HepG2 (cell line): ENCODE data around the gene RETREG2. TPM values are rescaled to one million over a fixed set of nuclear protein-coding genes. Genes with fewer than 3 reads are reported as not detected.
A peak's percentile ranks its signal among the peaks of the same experiment; 100 is the strongest.

Source experiments
- CREM ChIP-seq, 2 experiments: sonication (generic) in 1 of 2; formaldehyde crosslinking in 1 of 2; IDR thresholded peaks; 2 replicates each; pipeline versions ENCODE4 v1.4.0 to v1.6.1; 2016 to 2020; ENCODE audit warnings: antibody characterized with exemption in 1 of 2, mild to moderate bottlenecking in 1 of 2, missing genetic modification reagents in 1 of 2
- GFI1 ChIP-seq: sonication (generic); formaldehyde crosslinking; IDR thresholded peaks from 2 replicates; pipeline ENCODE4 v1.5.0; 2020; ENCODE audit warnings: missing genetic modification reagents, mild to moderate bottlenecking, borderline replicate concordance
- HINFP ChIP-seq: sonication (generic); formaldehyde crosslinking; IDR thresholded peaks from 2 replicates; pipeline ENCODE4 v1.4.0; 2020; ENCODE audit warnings: low read depth, mild to moderate bottlenecking, missing genetic modification reagents
- HNF1B ChIP-seq: sonication (generic); formaldehyde crosslinking; IDR thresholded peaks from 2 replicates; pipeline ENCODE4 v1.5.1; 2020; ENCODE audit warnings: mild to moderate bottlenecking, moderate library complexity, missing genetic modification reagents
- KDM5B ChIP-seq: sonication (generic); formaldehyde crosslinking; IDR thresholded peaks from 2 replicates; pipeline ENCODE4 v1.4.0; 2020; ENCODE audit warnings: missing genetic modification reagents, mild to moderate bottlenecking, borderline replicate concordance
- NFKBIZ ChIP-seq: IDR thresholded peaks from 2 replicates; pipeline ENCODE4 v1.6.1; 2018; ENCODE audit warnings: missing genetic modification reagents, missing compliant biosample characterization
- PRPF4 ChIP-seq: fragments of 200-400 bp; formaldehyde crosslinking; IDR thresholded peaks from 2 replicates; pipeline ENCODE4 v1.6.1; 2016; ENCODE audit warnings: low read length, low read depth; ENCODE audit not compliant: poor library complexity, severe bottlenecking
- RBFOX2 ChIP-seq: fragments of 200-400 bp; formaldehyde crosslinking; IDR thresholded peaks from 2 replicates; pipeline ENCODE4 v1.6.1; 2017; ENCODE audit warnings: low read depth, mild to moderate bottlenecking, low read length
- REL ChIP-seq: sonication (generic); formaldehyde crosslinking; conservative IDR thresholded peaks from 2 replicates; pipeline ENCODE4 v1.8.0; 2022; ENCODE audit warnings: mild to moderate bottlenecking, missing genetic modification reagents, moderate library complexity
- ZBTB42 ChIP-seq: sonication (generic); formaldehyde crosslinking; IDR thresholded peaks from 2 replicates; pipeline ENCODE4 v1.5.0; 2020; ENCODE audit warnings: mild to moderate bottlenecking, missing genetic modification reagents
- ZNF235 ChIP-seq: sonication (generic); formaldehyde crosslinking; IDR thresholded peaks from 2 replicates; pipeline ENCODE4 v1.8.1; 2023; ENCODE audit warnings: mild to moderate bottlenecking, missing genetic modification reagents, borderline replicate concordance
- ZNF280D ChIP-seq: sonication (generic); formaldehyde crosslinking; IDR thresholded peaks from 2 replicates; pipeline ENCODE4 v1.5.1; 2020; ENCODE audit warnings: mild to moderate bottlenecking, missing genetic modification reagents
- ZNF451 ChIP-seq: sonication (generic); formaldehyde crosslinking; IDR thresholded peaks from 2 replicates; pipeline ENCODE4 v1.5.0; 2020; ENCODE audit warnings: mild to moderate bottlenecking, missing genetic modification reagents
- ZNF512 ChIP-seq: sonication (generic); formaldehyde crosslinking; IDR thresholded peaks from 2 replicates; pipeline ENCODE4 v1.4.0; 2020; ENCODE audit warnings: mild to moderate bottlenecking, missing genetic modification reagents
- ZNF567 ChIP-seq: sonication (generic); formaldehyde crosslinking; IDR thresholded peaks from 2 replicates; pipeline ENCODE4 v1.8.1; 2023; ENCODE audit warnings: mild to moderate bottlenecking, missing genetic modification reagents, borderline replicate concordance
- ZNF761 ChIP-seq: sonication (generic); formaldehyde crosslinking; conservative IDR thresholded peaks from 2 replicates; pipeline ENCODE4 v1.4.0; 2020; ENCODE audit warnings: mild to moderate bottlenecking, missing genetic modification reagents
- polyA plus RNA-seq, 8 experiments: library from polyadenylated mRNA; depleted of rRNA in 3 of 8; stranded (reverse) in 7 of 8; unstranded in 1 of 8; fragments of >200 nt; fragmentation: Illumina TruSeq in 4 of 8; extraction: Trizol in 4 of 8; gene quantifications; 2 replicates each; pipeline versions ENCODE4 v1.2.1 to v1.2.3, GENCODE V29; 2011 to 2016; ENCODE audit warnings: low read depth in 4 of 8, missing spikeins in 1 of 8, mixed read lengths in 1 of 8; ENCODE audit not compliant: insufficient read depth in 1 of 8
- total RNA-seq, 5 experiments: library from RNA; depleted of rRNA; stranded (reverse); fragments of >200 nt; fragmentation: Illumina TruSeq; extraction: Trizol; gene quantifications; 2 replicates each; pipeline ENCODE4 v1.2.3, GENCODE V29; 2016; ENCODE audit warnings: low read depth in 1 of 5

The RETREG2 gene
- total and polyA plus RNA-seq, 2 of the 13 experiments (the other 11 are each of a cell fraction or from before 2014, with no cell fraction given), result 86.0 to 134 TPM

GRCh38 chr2:219229305-219230058 lies 51.4 kb downstream of the RETREG2 start, which contains the start of the genes ANKZF1 and ATG9A (continued):
- TF ChIP-seq ZBTB42 (CRISPR knock-in tag) (peak; percentile 81; the same call in 1 of the 2 replicates), NFKBIZ (CRISPR knock-in tag) (0 out of 2 replicates have a peak, but pooled peaks have one; percentile 20), PRPF4 (no peak), ZNF761 (no peak), CREM (IDR thresholded peaks at IDR 0.05) (peak; percentile 88), CREM (CRISPR knock-in tag; IDR thresholded peaks at IDR 0.05) (no peak), ZNF451 (peak; percentile 13; the same call in 1 of the 2 replicates), HNF1B (CRISPR knock-in tag) (peak; percentile 85), ZNF567 (0 out of 2 replicates have a peak, but pooled peaks have one; percentile 1), ZNF512 (CRISPR knock-in tag) (no peak), KDM5B (CRISPR knock-in tag) (peak; percentile 71), GFI1 (0 out of 2 replicates have a peak, but pooled peaks have one; percentile 19), REL (CRISPR knock-in tag) (no peak), ZNF235 (no peak), ZNF280D (CRISPR knock-in tag) (0 out of 2 replicates have a peak, but pooled peaks have one; percentile 31), HINFP (CRISPR knock-in tag) (peak; percentile 89), RBFOX2 (peak; percentile 93)
